Body of pancreas (tissue), 4 donors: ENCODE measurements around the gene CCL26. TPM values are rescaled to one million over a fixed set of nuclear protein-coding genes. Genes with fewer than 3 reads are reported as not detected.
"Not testable (repeated sequence)": the region's sequence is repeated elsewhere in the genome, so short reads cannot be mapped to it uniquely, and the experiment has no call there.

ENCODE experiments used
- ATAC-seq: fragments of 150-250 bp; one replicate; pipeline ENCODE4 v1.9.1; 2016
- DNase-seq, 4 donors: peaks; one replicate each; pipeline ENCODE4 v3.0.0-alpha.2; 2019
- H3K27ac ChIP-seq, 4 donors: fragments of 200-600 bp; sonication (generic); 1 replicate in 3 of 4; 2 replicates in 1 of 4; pipeline versions ENCODE4 v1.5.1 to v1.6.1; 2016 to 2019; ENCODE audit warnings: mild to moderate bottlenecking in 1 of 4, mixed read lengths in 1 of 4, moderate library complexity in 1 of 4
- H3K27me3 ChIP-seq, 2 donors: fragments of 200-600 bp; sonication (generic); one replicate each; pipeline ENCODE4 v1.6.0; 2016; ENCODE audit warnings: mild to moderate bottlenecking in 1 of 2
- H3K36me3 ChIP-seq, 2 donors: fragments of 200-600 bp; sonication (generic); replicated peaks in 1 of 2; 2 replicates each; pipeline ENCODE4 v1.5.1; 2016; ENCODE audit warnings: low read depth in 2 of 2; ENCODE audit not compliant: insufficient read depth in 1 of 2
- H3K4me1 ChIP-seq: fragments of 200-600 bp; sonication (generic); one replicate; pipeline ENCODE4 v1.6.0; 2016
- H3K4me3 ChIP-seq, 2 donors: fragments of 200-600 bp; sonication (generic); 1 replicate in 1 of 2; 2 replicates in 1 of 2; pipeline ENCODE4 v1.5.1; 2016 to 2019
- H3K9me3 ChIP-seq, 3 donors: fragments of 200-600 bp; sonication (generic); 1 replicate in 2 of 3; 2 replicates in 1 of 3; pipeline ENCODE4 v1.5.1; 2016
- CTCF ChIP-seq, 7 experiments: fragments of 450-650 bp in 4 of 7; fragments of 200-600 bp in 3 of 7; sonication (generic) in 3 of 7; IDR thresholded peaks; one replicate each; pipeline ENCODE4 v1.5.1; 2016 to 2019; ENCODE audit warnings: antibody characterized with exemption in 7 of 7
- POLR2A ChIP-seq, 3 donors: fragments of 450-650 bp; IDR thresholded peaks; one replicate each; pipeline ENCODE4 v1.6.1; 2016; ENCODE audit warnings: antibody characterized with exemption in 3 of 3, mild to moderate bottlenecking in 2 of 3
- WGBS, 2 donors: methylation state at CpG; one replicate each; pipeline ENCODE4 v1.1.5; 2017; 5-methylcytosine and 5-hydroxymethylcytosine counted together
- intact Hi-C: fragments of 100-400 bp; cut with DNase I; formaldehyde crosslinking; loops from one replicate; pipeline ENCODE4 v1.15.1; 2023
- total RNA-seq, 2 donors: library from RNA; depleted of rRNA; stranded (reverse); fragments of >200 nt; gene quantifications; one replicate each; pipeline ENCODE4 v1.1.0, GENCODE V29; 2016

Gene CCL26
- total RNA-seq, 2 donors from 2014 or later, result not detected

GRCh38 chr7:75779516-75779915 is 7.5 kb upstream of the CCL26 start:
- intact Hi-C loops, DNase-seq: not testable (repeated sequence)

DNA sequence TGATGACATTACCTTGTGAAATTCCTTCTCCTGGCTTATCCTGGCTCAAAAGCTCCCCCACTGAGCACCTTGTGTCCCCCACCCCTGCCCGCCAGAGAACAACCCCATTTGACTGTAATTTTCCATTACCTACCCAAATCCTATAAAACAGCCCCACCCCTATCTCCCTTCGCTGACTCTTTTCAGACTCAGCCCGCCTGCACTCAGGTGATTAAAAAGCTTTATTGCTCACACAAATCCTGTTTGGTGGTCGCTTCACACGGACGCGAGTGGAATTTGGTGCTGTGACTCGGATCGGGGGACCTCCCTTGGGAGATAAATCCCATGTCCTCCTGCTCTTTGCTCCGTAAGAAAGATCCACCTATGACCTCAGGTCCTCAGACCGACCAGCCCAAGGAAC is 7.0 kb upstream of the CCL26 start:
- H3K36me3 ChIP-seq, H3K27ac ChIP-seq, H3K4me1 ChIP-seq, ATAC-seq, H3K27me3 ChIP-seq, intact Hi-C loops, DNase-seq, H3K4me3 ChIP-seq, H3K9me3 ChIP-seq: not testable (repeated sequence)
- 59 to 75% methylated on average over 11 of the region's 11 CpGs for WGBS, 2 donors

More at GRCh38 chr7:75779516-75779915, 7.5 kb upstream of the CCL26 start:
- not testable (repeated sequence) for H3K27me3 ChIP-seq, H3K4me1 ChIP-seq, ATAC-seq, H3K9me3 ChIP-seq, H3K36me3 ChIP-seq, H3K27ac ChIP-seq, H3K4me3 ChIP-seq
- WGBS, 2 donors, result 58 to 72% methylated on average over 11 of the region's 11 CpGs

- no peak for ATAC-seq
- no peak for DNase-seq
- Histone ChIP-seq H3K4me3 (no peak overlapping the region), H3K36me3 (no peaks in the 10 kb centered on the region), H3K27me3 (no peaks in the 10 kb centered on the region), H3K9me3 (no peaks in the 10 kb centered on the region), H3K27ac (no peak overlapping the region), H3K4me1 (no peaks in the 10 kb centered on the region)
- intact Hi-C loops, result no loop called here
- TF ChIP-seq CTCF (IDR thresholded peaks at IDR 0.05), result no peak
- no peak for TF ChIP-seq POLR2A (IDR thresholded peaks at IDR 0.05)
- WGBS, 2 donors, result 68 to 80% methylated on average over 12 of the region's 12 CpGs
Measured at GRCh38 chr7:75776295-75776971, 4.4 kb upstream of the CCL26 start.

GRCh38 chr7:75773958-75774357 is 1.9 kb upstream of the CCL26 start:
- intact Hi-C loops, H3K36me3 ChIP-seq: not testable (repeated sequence)
- 82 to 87% methylated on average over 6 of the region's 6 CpGs for WGBS, 2 donors

GRCh38 chr7:75771224-75771623 is 787 bp downstream of the CCL26 start:
- no peak for TF ChIP-seq POLR2A (IDR thresholded peaks at IDR 0.05)
- TF ChIP-seq CTCF (IDR thresholded peaks at IDR 0.05), result no peak
- H3K36me3 ChIP-seq, result no peaks in the 10 kb centered on the region
- intact Hi-C loops, result no loop called here
- ATAC-seq (no peak), DNase-seq (no peak)
- no peak overlapping the region for H3K4me3 ChIP-seq
- H3K27ac ChIP-seq, result no peak overlapping the region
- 100% methylated on average over 1 of the region's 1 CpG for WGBS, 2 donors
- H3K4me1 ChIP-seq, result no peaks in the 10 kb centered on the region
- no peaks in the 10 kb centered on the region for H3K9me3 ChIP-seq
- H3K27me3 ChIP-seq, result no peaks in the 10 kb centered on the region

More at GRCh38 chr7:75773958-75774357, 1.9 kb upstream of the CCL26 start:
- H3K9me3 ChIP-seq, ATAC-seq, H3K27ac ChIP-seq, H3K4me1 ChIP-seq, H3K27me3 ChIP-seq, H3K4me3 ChIP-seq, DNase-seq: not testable (repeated sequence)

GRCh38 chr7:75762350-75762917 is 9.6 kb downstream of the CCL26 start:
- Histone ChIP-seq H3K27ac (no peak overlapping the region), H3K27me3 (no peaks in the 10 kb centered on the region), H3K36me3 (no peaks in the 10 kb centered on the region), H3K4me1 (no peaks in the 10 kb centered on the region), H3K9me3 (no peaks in the 10 kb centered on the region), H3K4me3 (no peak overlapping the region)
- 5 to 7% methylated on average over 2 of the region's 2 CpGs for WGBS, 2 donors
- intact Hi-C loops, result no loop called here
- TF ChIP-seq POLR2A (IDR thresholded peaks at IDR 0.05), result no peak
- peak; percentile 48 to 83 (median 73) for TF ChIP-seq CTCF (IDR thresholded peaks at IDR 0.05)
- DNase-seq (no peak), ATAC-seq (peak; percentile 90)

DNA sequence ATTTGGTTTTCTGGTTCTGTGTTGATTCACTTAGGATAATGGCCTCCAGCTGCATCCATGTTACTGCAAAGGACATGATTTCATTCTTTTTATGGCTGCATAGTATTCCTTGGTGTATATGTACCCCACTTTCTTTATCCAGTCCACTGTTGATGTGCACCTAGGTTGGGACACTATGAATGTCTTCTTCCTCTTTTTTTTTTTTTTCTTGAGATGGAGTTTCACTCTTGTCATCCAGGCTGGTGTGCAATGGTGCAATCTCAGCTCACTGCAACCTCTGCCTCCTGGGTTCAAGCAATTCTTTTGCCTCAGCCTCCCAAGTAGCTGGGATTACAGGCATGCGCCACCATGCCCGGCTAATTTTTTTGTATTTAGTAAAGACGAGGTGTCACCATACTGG is 10.2 kb downstream of the CCL26 start:
- H3K27me3 ChIP-seq, H3K36me3 ChIP-seq, ATAC-seq, H3K4me1 ChIP-seq, H3K27ac ChIP-seq, H3K4me3 ChIP-seq, DNase-seq, H3K9me3 ChIP-seq, intact Hi-C loops: not testable (repeated sequence)
- WGBS, 2 donors, result 52 to 55% methylated on average over 2 to 3 of the region's 3 CpGs
